KMS-11 (cell line): ENCODE results near the gene GPR35.

Experiments used
- H2AFZ ChIP-seq: fragments of 200-600 bp; sonication (generic); 2 replicates; pipeline ENCODE4 v1.6.1; 2016; ENCODE audit warnings: antibody characterized with exemption, mixed run types, low read depth
- H3K27ac ChIP-seq: fragments of 200-600 bp; sonication (generic); 2 replicates; pipeline ENCODE4 v1.6.1; 2016; ENCODE audit warnings: mild to moderate bottlenecking, mixed run types
- H3K27me3 ChIP-seq: fragments of 200-600 bp; sonication (generic); 2 replicates; pipeline ENCODE4 v1.6.1; 2017; ENCODE audit warnings: mild to moderate bottlenecking, low read depth, mixed run types, moderate library complexity; ENCODE audit not compliant: insufficient read depth
- H3K36me3 ChIP-seq: fragments of 200-600 bp; sonication (generic); 2 replicates; pipeline ENCODE4 v1.6.1; 2017; ENCODE audit warnings: mild to moderate bottlenecking, mixed run types; ENCODE audit not compliant: insufficient read depth
- H3K4me1 ChIP-seq: fragments of 200-600 bp; sonication (generic); 2 replicates; pipeline ENCODE4 v1.6.1; 2016; ENCODE audit warnings: mild to moderate bottlenecking, low read depth, mixed run types; ENCODE audit not compliant: poor library complexity, severe bottlenecking
- H3K4me2 ChIP-seq: fragments of 200-600 bp; sonication (generic); 2 replicates; pipeline ENCODE4 v1.7.0; 2016; ENCODE audit warnings: mild to moderate bottlenecking, mixed run types
- H3K4me3 ChIP-seq: fragments of 200-600 bp; sonication (generic); IDR thresholded peaks from 2 replicates; pipeline ENCODE4 v1.6.1; 2017; ENCODE audit warnings: low read depth, low read length, mixed read lengths; ENCODE audit not compliant: insufficient read depth
- H3K79me2 ChIP-seq: fragments of 200-600 bp; sonication (generic); 2 replicates; pipeline ENCODE4 v1.6.1; 2016; ENCODE audit warnings: low read depth, mixed run types; ENCODE audit not compliant: insufficient read depth
- H3K9ac ChIP-seq: fragments of 200-600 bp; sonication (generic); 2 replicates; pipeline ENCODE4 v1.6.1; 2016; ENCODE audit warnings: mild to moderate bottlenecking, mixed run types
- H4K20me1 ChIP-seq: fragments of 200-600 bp; sonication (generic); 2 replicates; pipeline ENCODE4 v1.6.1; 2016; ENCODE audit warnings: mild to moderate bottlenecking, mixed run types; ENCODE audit not compliant: insufficient read depth
- TF ChIP-seq, protein P1 (sequence below): fragments of 200-600 bp; sonication (generic); conservative IDR thresholded peaks from 2 replicates; pipeline ENCODE4 v1.6.1; 2017; ENCODE audit warnings: low read depth, mild to moderate bottlenecking, antibody characterized with exemption, low read length, moderate library complexity, mixed read lengths

Gene GPR35

DNA sequence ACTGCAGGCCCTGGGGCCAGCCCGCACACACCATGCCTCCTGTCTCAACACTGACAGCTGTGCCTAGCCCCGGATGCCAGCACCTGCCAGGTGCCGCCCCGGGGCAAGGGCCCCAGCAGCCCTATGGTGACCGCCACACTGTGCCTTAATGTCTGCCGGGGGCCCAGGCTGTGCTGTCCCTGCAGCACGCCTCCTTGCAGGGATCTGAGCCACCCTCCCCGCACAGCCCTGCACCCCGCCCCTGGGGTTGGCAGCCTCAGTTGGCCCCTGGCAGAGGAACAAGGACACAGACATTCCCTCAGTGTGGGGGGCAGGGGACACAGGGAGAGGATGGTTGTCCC lies 47.2 kb upstream of the GPR35 start:
- peaks cover 20% of the 10 kb centered on the region; the same call in 1 of the 2 replicates for H3K79me2 ChIP-seq
- peaks cover 71% of the 10 kb centered on the region for H3K4me1 ChIP-seq
- H3K36me3 ChIP-seq = no peaks in the 10 kb centered on the region
- TF ChIP-seq, protein P1, sequence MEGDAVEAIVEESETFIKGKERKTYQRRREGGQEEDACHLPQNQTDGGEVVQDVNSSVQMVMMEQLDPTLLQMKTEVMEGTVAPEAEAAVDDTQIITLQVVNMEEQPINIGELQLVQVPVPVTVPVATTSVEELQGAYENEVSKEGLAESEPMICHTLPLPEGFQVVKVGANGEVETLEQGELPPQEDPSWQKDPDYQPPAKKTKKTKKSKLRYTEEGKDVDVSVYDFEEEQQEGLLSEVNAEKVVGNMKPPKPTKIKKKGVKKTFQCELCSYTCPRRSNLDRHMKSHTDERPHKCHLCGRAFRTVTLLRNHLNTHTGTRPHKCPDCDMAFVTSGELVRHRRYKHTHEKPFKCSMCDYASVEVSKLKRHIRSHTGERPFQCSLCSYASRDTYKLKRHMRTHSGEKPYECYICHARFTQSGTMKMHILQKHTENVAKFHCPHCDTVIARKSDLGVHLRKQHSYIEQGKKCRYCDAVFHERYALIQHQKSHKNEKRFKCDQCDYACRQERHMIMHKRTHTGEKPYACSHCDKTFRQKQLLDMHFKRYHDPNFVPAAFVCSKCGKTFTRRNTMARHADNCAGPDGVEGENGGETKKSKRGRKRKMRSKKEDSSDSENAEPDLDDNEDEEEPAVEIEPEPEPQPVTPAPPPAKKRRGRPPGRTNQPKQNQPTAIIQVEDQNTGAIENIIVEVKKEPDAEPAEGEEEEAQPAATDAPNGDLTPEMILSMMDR = no peak
- peak overlapping the region; percentile 97 for H3K27ac ChIP-seq
- H3K9ac ChIP-seq = no peak overlapping the region; the same call in 1 of the 2 replicates
- no peak overlapping the region for H2AFZ ChIP-seq
- no peaks in the 10 kb centered on the region for H3K27me3 ChIP-seq
- no peaks in the 10 kb centered on the region for H4K20me1 ChIP-seq
- no peak overlapping the region for H3K4me3 ChIP-seq
- peak overlapping the region; percentile 64 for H3K4me2 ChIP-seq

DNA sequence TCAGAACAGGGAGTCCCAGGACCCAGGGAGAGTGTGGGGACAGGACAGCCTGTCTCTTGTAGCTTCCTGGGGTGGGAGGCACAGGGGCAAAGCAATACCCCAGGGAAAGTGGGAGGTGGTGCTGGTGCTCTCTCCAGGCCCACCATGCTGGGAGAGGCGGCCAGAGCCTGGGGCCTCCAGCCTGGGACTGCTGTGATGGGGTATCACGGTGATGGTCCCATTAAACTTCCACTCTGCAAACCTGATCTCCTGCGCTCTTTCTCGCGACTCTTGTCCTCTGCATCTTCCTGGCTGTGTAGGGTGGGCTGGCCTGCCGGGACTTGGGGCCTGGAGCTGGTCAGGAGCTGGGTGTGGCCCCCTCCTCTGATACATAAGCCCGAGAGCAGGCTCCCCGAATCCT lies 46.8 kb upstream of the GPR35 start:
- Histone ChIP-seq H3K9ac (peak overlapping the region; percentile 65; the same call in 1 of the 2 replicates), H3K27ac (peak overlapping the region; percentile 97), H3K4me2 (peak overlapping the region; percentile 64), H3K4me3 (no peak overlapping the region), H3K27me3 (no peaks in the 10 kb centered on the region), H2AFZ (no peak overlapping the region), H3K4me1 (peaks cover 75% of the 10 kb centered on the region), H4K20me1 (no peaks in the 10 kb centered on the region), H3K36me3 (no peaks in the 10 kb centered on the region), H3K79me2 (peaks cover 24% of the 10 kb centered on the region; the same call in 1 of the 2 replicates)
- TF ChIP-seq, protein P1 = no peak

DNA sequence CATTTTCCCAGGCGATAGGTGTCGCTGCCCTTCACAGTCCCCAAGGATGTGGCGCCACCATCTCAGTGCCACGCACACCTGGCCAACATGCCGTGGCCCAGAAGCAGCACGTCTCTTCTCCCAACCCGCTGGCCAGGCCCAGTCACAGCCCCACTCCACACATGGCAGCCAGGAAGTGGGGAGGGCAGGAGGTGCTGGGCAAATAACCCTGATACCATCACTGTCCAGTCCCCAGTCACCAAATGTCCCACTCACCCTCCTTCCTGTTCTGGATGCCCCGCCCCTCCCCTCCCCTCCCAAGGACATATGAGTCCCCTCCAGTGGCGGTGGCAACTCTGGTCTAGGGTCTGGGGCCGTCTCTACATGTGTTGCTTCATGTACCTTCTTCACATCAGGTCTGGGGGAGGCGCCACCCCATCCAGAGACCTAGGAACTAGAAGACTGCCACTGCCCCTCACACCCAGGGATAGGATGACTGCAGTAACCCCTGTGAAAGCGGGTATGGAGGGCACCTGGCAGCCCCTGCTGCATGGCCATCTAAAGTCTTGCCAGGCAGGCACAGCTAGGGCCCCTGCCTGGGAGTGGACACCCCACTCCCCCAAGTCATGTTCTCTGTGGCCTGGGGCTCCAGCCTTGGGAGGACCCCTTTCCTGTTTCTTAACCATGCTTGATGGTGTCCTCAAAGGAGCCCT lies 46.1 kb upstream of the GPR35 start:
- Histone ChIP-seq H3K79me2 (peaks cover 27% of the 10 kb centered on the region; the same call in 1 of the 2 replicates), H3K9ac (peak overlapping the region; percentile 65), H3K4me1 (peaks cover 82% of the 10 kb centered on the region), H3K4me2 (peak overlapping the region; percentile 64), H2AFZ (no peak overlapping the region), H4K20me1 (no peaks in the 10 kb centered on the region), H3K27me3 (no peaks in the 10 kb centered on the region), H3K27ac (peak overlapping the region; percentile 97), H3K36me3 (no peaks in the 10 kb centered on the region), H3K4me3 (no peak overlapping the region)
- TF ChIP-seq, protein P1 = no peak

DNA sequence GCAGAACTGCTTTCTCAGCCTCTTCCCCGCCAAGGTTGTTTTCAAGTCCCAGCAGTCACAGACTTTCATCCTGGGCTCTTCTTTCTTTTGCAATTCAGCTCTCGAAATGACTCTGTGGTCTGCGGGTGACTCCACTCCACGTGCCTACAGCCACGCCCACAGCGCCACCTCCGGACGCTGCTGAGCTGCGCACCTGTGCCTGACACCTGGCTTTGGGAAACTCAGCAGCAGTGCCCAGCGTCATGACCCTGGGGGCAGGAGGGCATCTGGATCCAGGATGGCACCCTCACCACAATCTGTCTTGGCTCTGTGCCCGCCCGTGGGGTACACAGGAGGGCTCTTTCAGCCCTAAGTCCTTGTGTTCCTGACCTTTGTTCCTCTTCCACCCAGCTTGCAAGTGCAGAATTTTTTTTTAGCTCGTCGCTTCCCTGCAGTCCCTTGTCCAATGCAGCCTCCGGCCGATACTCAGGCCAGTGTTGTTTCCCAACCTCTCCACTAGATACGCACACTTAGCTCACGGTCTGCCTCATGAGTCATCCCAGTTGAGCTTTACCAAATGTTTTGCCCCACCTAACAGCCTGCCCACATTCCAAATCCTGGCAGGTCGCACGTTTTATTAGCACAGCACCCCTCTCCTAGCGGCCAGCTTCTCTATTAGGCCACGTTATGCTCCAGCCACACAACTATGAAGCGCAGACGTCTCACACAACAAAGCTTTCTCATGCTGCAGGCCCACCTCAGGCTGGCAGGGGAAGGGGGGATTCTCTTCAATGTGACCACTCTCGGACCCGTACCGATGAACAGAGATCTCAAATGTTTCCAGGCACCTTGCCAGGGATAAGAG lies 45.3 kb upstream of the GPR35 start:
- Histone ChIP-seq H3K4me1 (peaks cover 88% of the 10 kb centered on the region), H3K36me3 (no peaks in the 10 kb centered on the region), H4K20me1 (no peaks in the 10 kb centered on the region), H3K4me2 (peak overlapping the region; percentile 64), H2AFZ (no peak overlapping the region), H3K27ac (peak overlapping the region; percentile 97), H3K79me2 (peaks cover 27% of the 10 kb centered on the region; the same call in 1 of the 2 replicates), H3K27me3 (no peaks in the 10 kb centered on the region), H3K4me3 (no peak overlapping the region), H3K9ac (peak overlapping the region; percentile 65; the same call in 1 of the 2 replicates)
- TF ChIP-seq, protein P1 = peak; percentile 76
